Psoas muscle (tissue), 8 donors: ENCODE results near the gene IYD. TPM values are rescaled to one million over a fixed set of nuclear protein-coding genes. Genes with fewer than 3 reads are reported as not detected.

Experiments used
- ATAC-seq, 4 donors: fragments of 200-7000 bp; cut with Tn5 transposase; one replicate each; pipeline ENCODE4 v1.9.1; 2020; ENCODE audit warnings: moderate library complexity in 3 of 4, mild to moderate bottlenecking in 2 of 4
- DNase-seq, 2 donors: peaks; one replicate each; pipeline ENCODE4 v3.0.0-alpha.2; 2020
- H3K27ac ChIP-seq: fragments of 200-600 bp; one replicate; pipeline ENCODE4 v1.8.0; 2022
- H3K27me3 ChIP-seq, 3 donors: fragments of 200-600 bp in 1 of 3; one replicate each; pipeline versions ENCODE4 v1.6.1 to v1.8.0; 2013 to 2022; ENCODE audit warnings: low read length in 2 of 3, mild to moderate bottlenecking in 2 of 3, moderate library complexity in 1 of 3; ENCODE audit not compliant: insufficient read depth in 3 of 3
- H3K36me3 ChIP-seq, 2 donors: fragments of 200-600 bp in 1 of 2; one replicate each; pipeline versions ENCODE4 v1.6.1 to v1.8.0; 2013 to 2022; ENCODE audit warnings: low read depth in 1 of 2, mild to moderate bottlenecking in 1 of 2, moderate library complexity in 1 of 2; ENCODE audit not compliant: insufficient read depth in 1 of 2
- H3K4me1 ChIP-seq: fragments of 200-600 bp; one replicate; pipeline ENCODE4 v1.8.0; 2022
- H3K4me3 ChIP-seq: fragments of 200-600 bp; one replicate; pipeline ENCODE4 v1.8.0; 2022; ENCODE audit warnings: mild to moderate bottlenecking
- H3K9me3 ChIP-seq: fragments of 200-600 bp; one replicate; pipeline ENCODE4 v1.8.0; 2022
- CTCF ChIP-seq: fragments of 200-600 bp; IDR thresholded peaks from one replicate; pipeline ENCODE4 v1.8.0; 2022; ENCODE audit warnings: antibody characterized with exemption
- WGBS, 3 donors: extraction: QIAGEN DNeasy Blood & Tissue Kit; methylation state at CpG; one replicate each; pipeline versions ENCODE4 v1.1.6 to v1.1.7; 2013; 5-methylcytosine and 5-hydroxymethylcytosine counted together
- intact Hi-C, 2 donors: fragments of 100-400 bp; cut with DNase I; formaldehyde crosslinking; loops; one replicate each; pipeline versions ENCODE4 v1.11.0 to v1.14.2; 2022
- polyA plus RNA-seq, 3 donors: library from polyadenylated mRNA; stranded (reverse); fragments of 200-250 nt; gene quantifications; one replicate each; pipeline ENCODE4 v1.2.3, GENCODE V29; 2013
- total RNA-seq, 4 donors: library from RNA; stranded (reverse); fragmentation: NEBNext Ultra II Directional in 2 of 4; extraction: Animal tissue kit (Norgen Biotek cat#: 25700) in 2 of 4; gene quantifications; one replicate each; pipeline versions ENCODE4 v1.2.1 to v1.2.4, GENCODE V29; 2021 to 2023
- donor health status: healthy with polysubstance abuse.
- donor health status: DM: no; HTN: no; CAD: no; lungs with moderate emphysema.
- donor health status: Bipolar disorder and iron deficiency.
- donor health status: healthy.
- donor health status: DM: yes; HTN: yes; CAD: no.
- donor health status: DM: no; HTN: no; CAD: no.
- donor health status: DM: no; HTN: no; CAD: no.
- donor health status: DM: yes; HTN: yes; CAD: no.

Gene IYD
- total and polyA plus RNA-seq, 7 donors: 0.04 to 0.28 (median 0.05) TPM; not detected in 4

- no peaks in the 10 kb centered on the region for H3K4me1 ChIP-seq
- no peak overlapping the region for H3K27ac ChIP-seq
- intact Hi-C loops: loop anchor here in 1 of 2 donors (5.0 kb wide), 1 partner anchor 466 kb away; no protein-coding TSS in a partner anchor
- H3K36me3 ChIP-seq: no peaks in the 10 kb centered on the region
- 16 to 21% (median 20%) methylated on average over 5 of the region's 5 CpGs for WGBS, 3 donors
- no peak overlapping the region for H3K4me3 ChIP-seq
- ATAC-seq: peak; percentile 27 to 65 (median 49)
- no peak for TF ChIP-seq CTCF
- H3K9me3 ChIP-seq: no peaks in the 10 kb centered on the region
- H3K27me3 ChIP-seq: no peaks in the 10 kb centered on the region
- DNase-seq: no peak
Measured at GRCh38 chr6:150403458-150404246, 34.8 kb downstream of the IYD start.

- H3K9me3 ChIP-seq: no peaks in the 10 kb centered on the region
- H3K36me3 ChIP-seq: no peaks in the 10 kb centered on the region
- no peak overlapping the region for H3K27ac ChIP-seq
- no peak for TF ChIP-seq CTCF
- no peaks in the 10 kb centered on the region for H3K27me3 ChIP-seq
- WGBS, 3 donors: 43 to 48% (median 45%) methylated on average over 2 of the region's 2 CpGs
- DNase-seq (no peak), ATAC-seq (no peak)
- H3K4me1 ChIP-seq: peaks cover 14% of the 10 kb centered on the region
- no peak overlapping the region for H3K4me3 ChIP-seq
- intact Hi-C loops: no loop called here
Measured at GRCh38 chr6:150406948-150407347, 38.1 kb downstream of the IYD start.

- ATAC-seq (no peak), DNase-seq (no peak)
- no peaks in the 10 kb centered on the region for H3K9me3 ChIP-seq
- H3K27ac ChIP-seq: no peak overlapping the region
- intact Hi-C loops: no loop called here
- H3K27me3 ChIP-seq: no peaks in the 10 kb centered on the region
- peaks cover 14% of the 10 kb centered on the region for H3K4me1 ChIP-seq
- H3K4me3 ChIP-seq: no peak overlapping the region
- no peaks in the 10 kb centered on the region for H3K36me3 ChIP-seq
- WGBS, 3 donors: 84 to 90% (median 88%) methylated on average over 6 of the region's 6 CpGs
- no peak for TF ChIP-seq CTCF
Measured at GRCh38 chr6:150408842-150409241, 40.0 kb downstream of the IYD start.

- intact Hi-C loops: no loop called here
- peak in 1 of 4 donors; percentile 24 for ATAC-seq
- no peak overlapping the region for H3K27ac ChIP-seq
- no peak overlapping the region for H3K4me3 ChIP-seq
- no peaks in the 10 kb centered on the region for H3K9me3 ChIP-seq
- no peaks in the 10 kb centered on the region for H3K36me3 ChIP-seq
- H3K4me1 ChIP-seq: peaks cover 14% of the 10 kb centered on the region
- H3K27me3 ChIP-seq: no peaks in the 10 kb centered on the region
- no peak for TF ChIP-seq CTCF
- DNase-seq: peak; percentile 46 to 56
- WGBS, 3 donors: 0 to 4% (median 4%) methylated on average over 1 of the region's 1 CpG
Measured at GRCh38 chr6:150409576-150410066, 40.8 kb downstream of the IYD start.
